NK-92 (cell line): ENCODE results near the gene EPS8.
"Not testable (repeated sequence)": the region's sequence is repeated elsewhere in the genome, so short reads cannot be mapped to it uniquely, and the experiment has no call there.

Experiments used
- DNase-seq: peaks from one replicate; lab custom pipeline; 2025; ENCODE audit not compliant: unreplicated experiment; lab: John Stamatoyannopoulos, UW

Gene EPS8

DNA sequence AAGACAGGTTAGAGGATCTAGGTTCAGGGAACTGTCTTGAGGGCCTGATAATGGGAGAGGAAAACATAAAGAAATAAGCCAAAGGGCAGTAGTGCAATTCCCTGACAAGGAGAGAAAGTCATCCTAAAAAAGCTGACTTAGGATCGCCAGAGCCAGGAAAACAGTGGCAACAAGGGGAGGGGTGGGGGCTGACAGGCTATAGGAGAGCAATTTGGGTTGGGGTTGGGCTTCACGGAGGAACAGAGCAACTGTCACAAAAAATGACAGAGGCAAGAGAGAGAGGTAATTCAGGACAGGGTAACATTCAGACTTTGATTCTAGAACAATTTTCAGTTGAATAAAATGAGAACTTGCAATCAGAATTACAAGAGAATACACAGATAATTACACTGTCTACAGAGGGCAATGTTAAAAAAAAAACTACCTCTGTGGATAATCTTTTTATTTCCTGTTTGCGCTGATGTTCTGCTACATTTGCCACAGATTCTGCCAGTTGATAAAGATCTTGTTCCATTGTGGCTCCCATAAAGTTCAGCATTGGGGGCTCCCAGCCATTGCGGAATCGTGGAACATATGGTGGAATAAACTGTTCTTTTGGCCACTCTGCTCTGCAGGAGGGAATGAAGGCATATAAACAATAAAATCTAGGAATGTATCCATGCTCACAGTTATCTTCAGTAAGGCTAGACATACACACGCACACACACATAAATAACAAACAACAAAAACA is 138.6 kb downstream of the EPS8 start:
- no peak for DNase-seq

DNA sequence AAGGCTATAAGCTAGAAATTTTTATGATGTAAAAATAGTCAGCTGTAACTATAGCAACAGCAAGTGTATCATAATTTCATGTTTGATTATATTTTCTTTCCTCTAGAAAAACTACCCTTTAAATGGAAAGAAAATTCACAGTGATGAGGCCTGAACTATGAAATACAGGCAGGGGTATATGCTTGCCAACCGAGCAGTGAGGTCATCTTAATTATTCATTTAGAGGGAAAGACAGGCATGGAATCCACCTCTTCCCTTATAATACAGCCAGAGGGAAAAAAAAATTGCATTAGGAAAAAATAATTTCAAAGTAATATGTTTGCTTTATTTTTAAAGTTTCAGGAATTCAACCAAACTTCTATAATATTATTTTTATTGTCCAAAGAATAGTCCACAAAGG is 139.8 kb downstream of the EPS8 start:
- DNase-seq: no peak

DNA sequence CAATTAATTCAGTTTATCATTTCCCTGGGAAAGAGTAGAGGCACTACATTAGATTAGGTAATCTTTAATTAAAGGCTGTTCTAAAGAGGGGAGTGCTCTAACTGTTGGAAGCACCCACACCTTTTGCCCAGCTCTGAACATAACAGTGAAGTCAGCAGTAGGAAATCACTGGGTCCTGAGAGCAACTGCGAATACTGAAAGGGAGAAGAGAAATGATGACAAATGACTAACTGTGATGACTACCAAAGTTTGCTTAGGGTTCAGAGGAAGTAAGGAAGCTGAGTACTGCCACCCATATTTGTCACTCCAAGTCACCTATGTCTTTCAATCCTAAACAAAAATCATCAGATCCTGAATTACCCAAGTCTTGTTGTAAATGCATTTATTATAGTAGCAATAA is 140.6 kb downstream of the EPS8 start:
- no peak for DNase-seq

DNA sequence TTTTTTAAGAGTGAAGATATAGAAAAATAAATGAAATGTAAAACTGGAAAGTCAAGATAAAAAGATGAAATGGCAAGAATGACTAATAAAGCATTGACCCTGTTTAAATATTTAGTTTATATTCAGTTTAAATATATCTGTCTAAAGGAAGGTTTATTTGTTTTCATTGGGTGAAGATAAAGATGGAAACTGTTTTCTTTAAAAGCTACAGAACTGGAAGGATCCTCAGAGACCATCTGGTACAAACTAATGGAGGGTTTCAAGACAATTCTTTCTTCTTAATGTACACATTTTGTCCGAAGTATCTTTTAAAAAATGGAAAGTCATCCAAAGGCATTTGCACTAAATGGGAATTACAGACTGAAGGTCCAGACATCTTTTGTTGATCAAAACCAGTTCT is 142.6 kb downstream of the EPS8 start:
- DNase-seq: no peak

DNA sequence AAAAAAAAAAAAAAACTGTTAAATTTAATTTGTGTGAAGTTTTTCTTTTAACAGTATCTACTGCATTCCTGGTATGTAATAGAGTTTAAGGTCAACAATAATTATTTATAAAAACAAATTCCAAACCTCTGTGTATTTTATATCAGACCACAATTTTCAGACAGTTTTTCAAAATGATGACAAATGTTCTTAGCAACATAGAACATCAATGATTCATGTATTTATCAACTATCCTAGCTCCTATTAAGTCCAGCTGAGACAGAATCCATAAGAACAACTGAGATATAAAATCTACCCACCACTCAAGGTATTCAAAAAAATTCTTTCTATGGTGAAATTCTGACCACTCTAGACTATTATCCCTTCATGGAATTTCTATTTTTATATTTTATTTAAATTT is 144.5 kb downstream of the EPS8 start:
- no peak for DNase-seq

DNA sequence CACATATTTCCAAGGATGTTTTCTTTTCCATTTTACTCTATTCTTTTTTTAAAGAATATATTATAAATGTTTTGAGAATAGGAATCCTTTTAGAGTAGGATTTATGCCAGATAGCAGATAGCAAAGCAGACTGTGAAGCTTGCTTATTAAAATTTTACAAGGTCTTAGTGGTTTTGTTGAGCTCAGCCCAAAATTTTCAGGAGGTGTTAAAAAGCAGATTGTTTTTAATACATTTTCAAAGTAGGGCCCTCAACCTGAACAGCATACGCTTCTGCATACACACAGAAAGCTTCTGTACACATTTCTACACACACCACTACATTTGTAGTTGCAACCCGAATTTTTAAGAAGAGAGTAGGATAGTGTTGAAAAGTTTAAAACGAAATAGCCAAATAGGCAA is 151.0 kb downstream of the EPS8 start:
- no peak for DNase-seq

DNA sequence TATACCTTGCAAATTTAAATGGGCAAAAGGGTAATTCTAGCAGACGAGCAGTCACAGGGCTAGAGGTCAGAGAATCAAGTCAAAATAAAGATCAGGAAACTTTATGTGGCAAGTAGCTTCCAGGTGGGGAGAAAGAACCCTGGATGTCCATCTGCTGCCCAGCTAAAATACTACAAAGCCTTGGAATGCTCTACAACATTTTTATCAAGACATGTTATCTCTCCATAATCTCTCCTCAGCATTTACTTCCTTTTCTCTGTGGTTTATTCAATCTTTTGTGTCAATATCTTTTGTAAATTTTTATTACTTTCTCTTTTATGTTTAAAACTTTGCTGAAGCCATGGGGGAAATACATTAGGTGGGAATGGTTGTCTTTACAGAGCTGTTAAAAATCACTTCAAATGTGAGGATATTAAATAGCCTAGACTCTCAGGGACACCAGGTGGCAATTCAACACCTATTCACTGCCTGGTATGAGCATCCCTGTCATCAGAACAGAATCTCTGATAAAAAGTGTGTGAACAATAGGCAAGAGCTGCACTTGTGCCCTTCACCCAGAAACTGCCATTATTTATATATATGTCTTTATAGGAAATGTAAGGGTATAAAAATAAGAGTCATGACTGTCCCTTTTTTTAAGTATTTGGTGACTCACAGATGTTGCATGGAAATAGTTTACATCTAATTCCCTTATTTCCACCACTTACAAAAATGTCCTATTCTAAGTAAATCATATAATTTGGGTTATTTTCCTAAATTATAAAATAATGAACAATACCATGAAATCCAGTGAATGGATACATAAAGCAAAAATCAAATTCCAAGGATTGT is 152.9 kb downstream of the EPS8 start:
- DNase-seq: no peak

DNA sequence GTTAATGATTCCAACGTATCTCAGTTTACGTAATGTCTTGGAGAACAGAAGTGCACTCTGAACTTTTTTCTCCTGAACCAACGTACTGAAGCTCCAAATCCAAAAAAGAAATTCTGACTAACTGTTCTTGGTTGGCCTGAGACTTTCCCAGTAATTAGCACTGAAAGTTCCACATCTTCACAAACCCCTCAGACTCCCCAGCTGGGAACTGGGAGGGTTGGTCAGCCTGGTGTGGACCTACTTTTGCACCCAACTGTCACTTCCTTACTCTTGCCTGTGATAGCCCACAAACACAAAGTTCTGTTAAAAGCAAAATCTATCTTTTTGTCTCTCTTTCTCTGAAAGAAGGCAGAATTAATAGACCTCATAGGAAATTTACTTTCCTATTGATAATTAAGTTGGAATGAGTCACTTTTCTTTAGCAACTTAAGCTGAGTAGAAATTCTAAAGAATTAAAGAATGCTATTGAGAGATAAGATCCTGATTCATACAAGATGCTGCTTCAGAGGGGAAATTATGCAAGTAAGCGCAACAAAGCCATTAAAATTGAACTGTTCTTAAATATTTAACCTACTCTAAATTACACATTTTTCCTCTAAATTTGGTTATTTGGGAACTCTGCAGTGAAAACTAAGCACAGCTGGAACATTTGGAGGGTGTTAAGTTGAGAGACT is 155.0 kb downstream of the EPS8 start:
- DNase-seq: no peak

DNA sequence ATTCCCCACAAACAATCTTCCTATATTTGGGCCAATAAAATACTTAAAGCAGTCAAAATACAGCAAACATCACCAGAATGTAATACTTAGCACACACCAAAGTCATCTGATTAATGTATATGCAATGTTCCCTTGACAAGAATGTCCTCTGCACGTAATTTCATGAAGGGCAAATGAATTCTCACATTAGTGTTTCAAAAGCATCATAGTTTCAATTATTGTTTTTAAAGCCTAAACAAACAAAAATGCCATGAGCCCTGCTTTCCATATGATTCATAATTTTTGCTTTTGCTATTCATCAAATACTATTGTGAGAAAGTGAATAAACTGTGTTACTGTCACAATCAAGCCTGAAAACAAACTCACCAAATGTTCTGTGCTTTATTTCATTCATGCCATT is 156.0 kb downstream of the EPS8 start:
- no peak for DNase-seq

DNA sequence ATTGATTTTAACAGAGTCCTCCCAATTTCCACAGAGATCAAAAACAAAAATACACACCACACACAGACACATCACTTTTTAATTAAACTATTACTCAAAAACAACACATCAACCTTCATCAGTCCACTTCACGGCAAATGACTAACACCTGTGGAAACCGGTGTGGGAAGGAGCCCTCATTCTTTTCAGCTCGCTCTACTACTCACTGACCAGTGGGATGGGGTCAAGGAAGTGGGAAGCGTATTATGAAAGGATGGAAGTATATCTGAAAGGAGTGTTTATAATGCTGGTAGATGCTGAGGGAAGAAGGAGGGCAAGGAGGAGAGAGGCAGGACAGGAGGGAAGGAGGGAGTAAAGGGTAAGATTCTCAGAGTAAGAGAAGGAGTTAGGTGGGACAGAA is 156.5 kb downstream of the EPS8 start:
- no peak for DNase-seq

DNA sequence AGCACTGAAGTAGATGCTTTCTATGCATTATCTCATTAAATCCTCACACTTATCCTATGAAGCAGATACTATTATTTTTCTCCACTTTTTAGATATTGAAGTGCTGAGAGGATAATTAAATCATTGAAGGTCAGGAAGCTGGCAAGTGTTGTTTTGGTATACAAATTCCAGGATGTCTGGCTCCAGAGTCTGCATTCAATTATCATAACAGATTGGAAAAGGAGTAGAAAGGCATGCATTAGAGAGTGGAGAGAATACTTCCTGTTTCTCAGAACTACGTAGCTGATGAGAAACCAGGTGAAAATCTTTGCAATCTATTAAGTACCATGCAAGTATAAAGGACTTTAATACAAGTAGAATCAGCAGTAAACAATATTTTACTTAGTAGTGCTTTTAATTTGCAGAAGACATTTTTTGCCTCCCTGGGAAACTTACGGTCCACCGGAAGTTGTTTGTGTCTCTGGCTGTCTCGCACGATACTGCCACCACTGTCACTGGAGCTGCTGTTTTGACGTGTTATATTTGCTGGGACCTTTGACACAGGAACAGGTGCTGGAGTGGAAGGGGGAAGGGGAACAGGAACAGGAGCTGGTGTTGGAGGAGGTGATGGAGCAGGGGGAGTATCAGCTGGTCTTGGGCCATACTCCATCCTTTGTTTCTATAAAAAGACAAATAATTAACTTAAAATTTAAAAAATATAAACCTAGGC is 158.0 kb downstream of the EPS8 start:
- DNase-seq: no peak

DNA sequence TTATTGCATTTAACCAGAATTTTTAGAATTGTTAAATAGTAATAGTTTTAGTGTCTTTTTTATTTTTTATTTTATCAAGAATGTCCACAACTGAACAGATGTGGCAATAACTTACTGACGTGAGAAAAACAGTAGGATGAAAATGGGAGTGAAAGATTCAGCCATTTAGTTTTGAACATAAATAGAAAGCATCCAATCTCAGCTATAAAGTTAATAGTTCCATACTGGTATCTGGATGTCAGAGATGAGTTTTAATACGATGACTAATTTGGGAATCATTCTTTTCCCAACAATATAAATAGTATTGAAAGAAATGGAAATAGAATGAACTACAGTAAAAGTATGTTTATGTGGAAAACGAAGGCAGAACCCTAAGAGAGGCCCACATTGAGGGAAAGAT is 159.4 kb downstream of the EPS8 start:
- DNase-seq: no peak

DNA sequence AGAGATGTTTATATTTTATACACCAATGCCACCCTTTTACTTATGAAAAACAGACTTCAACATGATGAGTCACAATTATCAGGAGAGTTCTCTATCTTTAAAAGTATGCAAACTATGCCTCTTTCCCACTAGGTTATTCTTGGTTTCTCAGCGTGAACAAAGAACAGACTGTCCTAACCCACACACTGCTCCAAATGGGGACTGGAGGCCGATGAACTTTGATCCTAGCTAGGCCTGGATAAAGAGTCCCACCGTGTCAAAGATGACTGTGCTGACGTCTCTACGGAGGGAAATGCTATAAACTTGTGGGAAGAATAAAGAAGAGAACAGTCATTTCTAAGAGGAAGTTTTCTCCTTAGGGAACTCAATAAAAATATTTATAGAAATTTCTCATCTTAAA is 160.1 kb downstream of the EPS8 start:
- DNase-seq: no peak

DNA sequence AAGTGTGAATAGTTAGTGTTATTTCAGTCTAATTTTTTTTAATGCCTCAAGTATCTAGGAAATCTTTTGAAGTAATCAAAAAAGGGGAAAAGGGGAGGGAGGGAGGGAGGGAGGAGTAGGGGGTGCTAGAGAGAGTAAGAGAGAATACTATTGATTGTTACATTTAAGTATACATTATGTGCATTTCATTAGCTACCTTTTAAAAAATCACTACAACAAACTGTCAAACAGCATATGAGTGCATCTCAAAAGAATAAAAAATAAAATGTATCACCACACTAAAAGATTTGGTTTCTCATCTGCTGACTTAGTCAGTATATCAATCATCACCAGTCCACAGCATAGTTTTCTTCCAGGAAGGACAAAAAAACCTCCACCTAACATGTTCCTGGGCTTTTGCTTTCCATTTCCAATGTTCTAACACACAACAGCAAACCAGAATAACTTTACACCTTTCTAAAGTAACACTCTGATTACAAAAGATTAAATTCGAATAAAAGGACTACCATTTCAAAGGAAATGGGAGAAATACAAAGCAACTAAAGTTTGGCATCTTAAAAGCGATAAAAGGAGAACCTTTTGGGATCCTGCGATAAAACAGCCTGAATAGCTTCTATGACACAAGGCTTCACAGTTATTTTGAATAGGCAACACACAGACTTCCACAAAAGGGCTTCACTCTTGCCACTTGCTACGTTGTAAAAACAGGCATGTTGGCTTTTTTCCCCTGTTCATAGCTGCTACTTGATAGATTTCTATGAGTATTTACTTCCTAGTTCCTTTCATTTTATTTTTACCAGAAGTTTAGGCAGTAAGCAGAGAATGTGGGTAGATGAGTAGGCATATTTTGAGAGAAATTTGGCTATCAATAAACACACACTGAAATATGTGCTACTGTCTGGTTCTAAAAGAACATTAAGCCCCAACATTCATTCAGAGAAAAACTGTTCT is 160.9 kb downstream of the EPS8 start:
- DNase-seq: no peak

DNA sequence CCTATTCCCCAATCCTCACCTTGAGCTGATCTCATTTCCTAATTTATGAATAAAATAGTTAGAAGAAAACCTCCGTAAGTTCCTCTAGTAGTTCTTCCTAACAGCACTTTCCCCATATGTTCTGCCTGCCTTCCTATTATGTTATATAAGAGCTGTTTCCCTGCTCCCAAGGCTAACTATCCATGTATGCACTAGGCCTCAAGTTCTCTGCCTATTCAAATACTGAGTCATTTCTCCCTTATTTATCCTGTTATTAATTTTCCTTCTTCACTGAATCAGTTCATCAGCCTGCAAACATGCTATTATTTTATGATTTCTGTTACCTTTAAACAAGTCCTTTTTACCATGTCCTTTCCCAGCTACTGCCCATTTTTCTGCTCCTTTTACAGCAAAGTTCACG is 164.1 kb downstream of the EPS8 start:
- no peak for DNase-seq

DNA sequence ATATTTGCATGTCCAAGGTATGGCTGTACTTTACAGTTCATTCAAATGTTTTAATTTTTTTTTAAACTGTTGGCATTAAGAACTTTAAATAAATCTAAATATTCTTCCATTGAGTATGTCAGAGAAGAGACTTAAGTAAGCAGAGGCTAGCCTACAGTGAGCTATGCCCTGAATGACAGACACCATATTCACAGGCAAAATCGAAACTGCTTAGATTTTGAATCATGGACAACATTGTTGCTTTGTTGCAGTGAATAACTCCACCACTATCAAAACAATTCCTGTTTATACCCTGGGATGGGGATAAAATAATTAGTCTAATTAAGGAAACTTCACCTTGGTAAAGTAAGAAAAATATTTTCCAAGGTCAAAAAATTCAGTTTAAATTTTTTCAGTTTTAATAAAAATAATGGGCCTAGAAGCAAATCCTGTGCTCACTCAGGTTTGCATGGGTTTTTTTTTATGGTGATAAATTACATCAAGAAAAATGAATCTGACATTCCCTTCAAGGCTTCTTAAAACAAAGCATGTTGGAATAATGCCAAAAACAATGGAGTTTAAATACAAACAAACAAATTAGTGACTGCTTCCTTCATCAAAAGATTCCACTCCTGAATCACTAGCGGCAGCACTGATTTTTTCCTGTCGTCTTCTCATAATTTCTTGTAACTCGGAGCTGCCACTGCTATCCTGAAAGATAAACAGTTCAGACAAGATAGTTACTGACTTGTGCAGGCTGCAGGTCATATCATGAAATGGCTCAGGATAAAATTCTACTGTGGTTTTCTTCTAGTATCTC is 168.2 kb downstream of the EPS8 start:
- DNase-seq: no peak

DNA sequence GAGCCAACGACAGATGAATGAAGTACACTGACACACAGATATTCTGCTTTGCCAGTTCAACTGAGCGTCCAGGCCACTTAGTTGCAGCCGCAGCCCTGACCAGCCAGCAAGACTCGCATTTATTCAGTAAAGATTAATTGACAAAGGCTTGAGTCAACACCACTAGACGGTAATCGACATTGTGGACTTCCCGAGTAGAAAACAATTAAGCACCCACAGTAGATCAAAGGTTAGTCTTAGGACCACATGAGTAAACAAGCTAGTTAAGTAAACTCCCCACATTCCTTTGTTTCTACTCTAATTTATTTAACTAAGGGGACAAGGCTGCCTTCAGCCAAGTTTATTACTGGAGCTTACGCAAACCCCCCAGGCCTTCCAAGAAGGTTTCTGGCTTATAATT is 172.7 kb downstream of the EPS8 start:
- DNase-seq: not testable (repeated sequence)

DNA sequence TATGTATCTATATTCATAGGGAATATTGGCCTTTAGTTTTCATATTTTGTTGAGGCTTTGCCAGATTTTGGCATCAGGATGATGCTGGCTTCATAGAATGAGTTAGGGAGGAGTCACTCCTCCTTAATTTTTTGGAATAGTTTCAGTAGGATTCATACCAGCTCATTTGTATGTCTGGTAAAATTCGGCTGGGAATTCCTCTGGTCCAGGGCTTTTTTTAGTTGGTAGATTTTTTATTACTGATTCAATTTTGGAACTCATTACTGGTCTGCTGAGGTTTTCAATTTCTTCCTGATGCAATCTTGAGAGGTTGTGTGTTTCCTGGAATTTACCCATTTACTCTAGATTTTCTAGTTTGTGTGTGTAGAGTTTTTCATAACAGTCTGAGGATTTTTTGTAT is 175.2 kb downstream of the EPS8 start:
- no peak for DNase-seq

DNA sequence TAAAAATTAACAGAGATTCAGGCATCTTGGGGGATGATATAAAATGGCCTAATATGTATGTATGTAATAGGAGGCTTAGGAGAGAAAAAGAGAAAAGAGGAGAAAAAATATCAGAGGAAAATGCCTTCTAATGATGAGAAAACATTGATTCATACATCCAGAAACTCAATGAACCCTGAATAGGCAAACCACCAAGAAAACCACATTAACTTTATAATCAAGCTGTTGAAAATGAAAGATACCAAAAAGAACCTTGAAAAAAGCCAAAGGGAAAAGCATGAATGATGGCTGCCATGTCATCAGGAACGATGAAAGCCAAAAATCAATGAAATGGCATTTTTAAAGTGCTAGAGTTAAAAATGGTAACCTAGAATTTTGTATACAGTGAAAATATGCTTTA is 180.2 kb downstream of the EPS8 start:
- no peak for DNase-seq

DNA sequence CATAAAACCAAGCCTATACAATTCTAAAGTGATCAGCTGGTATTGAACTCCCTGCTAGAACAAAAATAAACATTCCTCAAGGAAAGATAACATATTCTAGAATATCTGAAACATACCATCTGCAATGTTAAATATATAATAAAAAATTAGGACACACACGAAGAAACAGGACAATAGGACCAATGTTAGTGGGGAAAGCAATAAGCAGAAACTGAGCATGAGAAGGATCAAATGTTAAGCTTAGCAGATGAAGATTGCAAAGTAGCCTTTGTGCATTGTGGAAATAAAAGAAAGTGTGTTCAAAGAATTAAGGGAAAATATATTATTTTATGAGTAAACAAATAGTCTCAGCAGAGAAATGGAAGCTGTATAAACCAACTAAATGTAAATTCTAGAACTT is 180.8 kb downstream of the EPS8 start:
- DNase-seq: no peak
